Muscle layer of colon (tissue), 2 donors: ENCODE results near the gene MRPL2.

ENCODE experiments used
- H3K27ac ChIP-seq: one replicate; pipeline ENCODE4 v1.7.0; 2013; ENCODE audit warnings: low read depth, mild to moderate bottlenecking, low read length, moderate library complexity
- H3K27me3 ChIP-seq, 2 donors: one replicate each; pipeline ENCODE4 v1.7.0; 2013; ENCODE audit warnings: low read length in 2 of 2, mild to moderate bottlenecking in 2 of 2; ENCODE audit not compliant: insufficient read depth in 2 of 2, control insufficient read depth in 1 of 2
- H3K36me3 ChIP-seq: one replicate; pipeline ENCODE4 v1.7.0; 2013; ENCODE audit warnings: mild to moderate bottlenecking, low read length; ENCODE audit not compliant: insufficient read depth
- H3K4me1 ChIP-seq: one replicate; pipeline ENCODE4 v1.7.0; 2013; ENCODE audit warnings: mild to moderate bottlenecking, low read length; ENCODE audit not compliant: insufficient read depth
- H3K4me3 ChIP-seq, 2 donors: one replicate each; pipeline ENCODE4 v1.7.0; 2013; ENCODE audit warnings: low read length in 2 of 2, low read depth in 1 of 2, mild to moderate bottlenecking in 1 of 2, moderate library complexity in 1 of 2
- H3K9ac ChIP-seq: one replicate; pipeline ENCODE4 v1.7.0; 2013; ENCODE audit warnings: low read length
- H3K9me3 ChIP-seq: one replicate; pipeline ENCODE4 v1.7.0; 2013; ENCODE audit warnings: mild to moderate bottlenecking, low read length
- donor health status: abdominal sarcoma.
- donor health status: Adenocarcinoma of cecum.

Gene MRPL2

DNA sequence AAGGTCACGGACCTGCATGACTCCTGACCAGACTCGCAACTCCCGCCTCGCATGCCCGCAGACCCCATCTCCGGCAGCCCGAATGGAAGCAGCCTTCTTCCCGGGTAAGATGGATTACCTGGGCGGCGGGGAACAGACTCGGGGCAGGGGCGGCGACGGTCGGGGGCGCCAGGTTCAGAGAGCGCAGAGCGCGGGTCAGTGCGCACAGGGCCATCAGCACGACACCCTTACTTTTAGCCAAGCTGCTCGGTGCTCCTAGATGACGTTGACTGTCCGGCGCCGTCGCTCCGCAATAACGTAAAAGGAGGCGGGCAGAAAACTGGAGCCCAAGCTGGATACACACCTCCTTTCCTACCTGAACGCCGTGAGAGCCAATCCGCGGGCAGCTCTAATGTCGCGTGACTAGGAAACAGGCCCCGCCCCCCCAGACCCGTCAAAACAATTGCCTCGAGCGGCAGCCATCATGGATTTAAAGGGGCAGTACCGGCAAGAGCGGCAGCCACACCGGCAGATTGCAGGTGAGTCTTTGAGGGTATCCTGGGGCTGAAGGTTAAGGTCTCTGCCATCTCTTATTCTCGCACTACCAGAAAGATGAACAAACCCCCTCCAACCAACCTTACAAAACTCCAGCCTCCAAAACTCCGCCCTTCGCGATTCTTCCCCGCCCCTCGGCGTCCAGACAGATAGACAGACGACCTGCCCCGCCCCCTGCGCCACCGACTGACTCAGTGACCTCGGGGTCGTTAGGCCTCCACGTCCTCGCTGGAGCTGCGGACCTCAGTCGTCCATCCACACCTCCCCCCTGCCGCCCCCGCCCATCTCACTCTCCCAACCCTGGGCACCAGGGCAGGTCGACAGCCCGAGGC lies at the start of gene MRPL2, which contains the start of gene KLC4:
MRPL2 (minus strand) TSS at position 267 of the 866 bp plus-strand sequence; CDS start at position 214, 53 bp downstream.
KLC4 (plus strand) TSS at position 464 of the 866 bp plus-strand sequence. CDS start 1,705 bp downstream, outside the sequence.
- Histone ChIP-seq H3K36me3 (peaks cover 24% of the 10 kb centered on the region), H3K27ac (peak within 1 kb of the TSS; percentile 93), H3K27me3 (no peaks in the 10 kb centered on the region), H3K9me3 (no peaks in the 10 kb centered on the region), H3K9ac (peak within 1 kb of the TSS; percentile 82), H3K4me1 (peaks cover 28% of the 10 kb centered on the region), H3K4me3 (peak within 1 kb of the TSS; percentile 83 to 97)

DNA sequence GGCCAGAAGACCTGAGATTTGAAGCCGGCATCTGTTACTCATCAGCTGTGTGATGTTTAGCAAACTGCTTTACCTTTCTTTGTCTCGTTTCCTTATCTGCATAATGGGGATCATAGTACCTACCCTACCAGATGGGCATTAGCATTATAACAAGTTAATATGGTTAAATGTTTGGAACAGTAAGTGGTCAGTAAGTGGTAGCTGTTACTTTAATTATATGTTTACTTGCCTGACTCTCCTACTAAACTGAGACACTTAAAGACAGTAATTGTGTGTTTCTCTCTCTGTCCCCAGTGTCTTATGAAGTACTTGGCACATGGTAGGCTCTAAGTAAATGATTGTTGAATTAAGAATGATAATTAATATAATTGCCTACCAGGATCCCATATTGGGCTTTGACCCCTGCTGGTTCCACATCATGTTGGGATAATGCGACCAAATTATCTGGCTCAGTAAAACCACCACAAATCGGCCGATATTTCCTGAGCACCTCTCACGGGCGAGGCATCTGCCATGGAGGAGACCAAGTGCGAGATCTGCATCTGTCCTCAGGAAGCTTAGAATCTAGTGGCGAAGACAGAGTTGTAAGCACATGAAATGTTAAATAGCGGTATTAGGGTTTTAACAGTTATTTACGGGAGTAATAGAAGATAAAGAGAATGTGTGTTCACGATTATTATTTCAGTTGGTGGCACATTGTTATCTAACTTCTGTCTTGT lies 48.3 kb upstream of the MRPL2 start:
- Histone ChIP-seq H3K9me3 (no peaks in the 10 kb centered on the region), H3K36me3 (no peaks in the 10 kb centered on the region), H3K9ac (no peak overlapping the region), H3K27me3 (no peaks in the 10 kb centered on the region), H3K4me1 (no peaks in the 10 kb centered on the region), H3K27ac (no peak overlapping the region), H3K4me3 (no peak overlapping the region)

DNA sequence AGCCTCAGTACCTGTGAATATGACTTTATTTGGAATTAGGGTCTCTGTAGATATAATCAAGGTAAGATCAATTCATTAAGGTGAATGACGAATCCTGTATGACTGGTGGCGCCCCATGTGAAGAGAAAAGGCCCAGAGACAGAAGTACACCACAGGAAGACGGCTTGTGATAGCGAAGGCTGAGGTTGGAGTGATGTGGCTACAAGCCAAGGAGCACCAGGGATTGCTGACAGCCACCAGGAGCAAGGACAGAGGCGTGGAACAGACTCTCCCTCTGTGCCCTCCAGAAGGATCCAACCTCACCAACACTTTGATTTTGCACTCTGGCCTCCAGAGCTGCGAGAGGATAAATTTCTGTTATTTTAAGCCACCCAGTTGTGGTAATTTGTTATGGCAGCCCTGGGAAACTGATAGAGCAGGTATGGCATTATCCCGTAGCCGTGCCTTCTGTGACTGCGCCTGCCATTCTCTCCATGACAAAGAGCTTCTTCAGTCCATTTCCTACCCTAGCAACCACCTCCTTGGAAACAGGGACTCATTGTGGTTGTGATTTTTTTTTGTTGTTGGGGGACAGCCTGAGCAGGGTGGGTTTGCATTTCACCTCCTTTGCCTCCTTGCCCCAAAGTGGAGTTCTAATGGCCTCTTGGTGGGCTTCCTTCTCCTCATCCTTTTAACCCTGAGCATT lies 46.4 kb upstream of the MRPL2 start:
- H3K4me1 ChIP-seq, result no peaks in the 10 kb centered on the region
- H3K4me3 ChIP-seq, result no peak overlapping the region
- H3K27me3 ChIP-seq, result no peaks in the 10 kb centered on the region
- no peaks in the 10 kb centered on the region for H3K9me3 ChIP-seq
- H3K36me3 ChIP-seq, result no peaks in the 10 kb centered on the region
- no peak overlapping the region for H3K9ac ChIP-seq
- H3K27ac ChIP-seq, result no peak overlapping the region

DNA sequence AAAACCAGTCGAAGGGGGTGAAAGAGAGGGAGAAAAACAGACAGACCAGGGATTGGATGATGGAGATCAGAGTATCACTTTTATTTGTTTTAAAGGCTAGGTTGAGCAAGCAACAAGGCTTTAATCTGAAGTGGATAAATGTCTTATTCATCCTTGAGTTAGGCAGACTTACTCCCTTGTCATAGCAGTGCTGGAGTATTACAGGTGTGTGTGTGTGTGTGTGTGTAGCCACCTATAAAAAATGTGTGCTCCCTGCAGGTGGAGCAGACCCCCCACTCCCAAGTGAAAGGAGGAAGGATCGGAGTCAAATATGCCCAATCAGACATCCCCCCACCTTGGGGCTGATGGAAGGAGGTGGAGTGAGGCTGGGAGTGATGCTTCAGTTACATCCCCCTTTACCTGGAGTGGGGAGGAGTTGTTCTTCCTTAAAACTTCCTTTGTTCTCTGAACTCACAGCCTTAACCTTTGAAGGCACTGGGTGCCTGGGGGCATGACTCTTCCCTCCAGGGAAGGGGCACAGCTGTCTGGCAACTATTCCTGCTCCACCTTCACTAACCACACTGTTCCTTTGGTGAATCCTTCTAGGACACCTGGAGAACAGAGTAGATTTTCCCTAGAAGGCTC lies 44.1 kb upstream of the MRPL2 start:
- Histone ChIP-seq H3K4me1 (no peaks in the 10 kb centered on the region), H3K36me3 (no peaks in the 10 kb centered on the region), H3K9me3 (no peaks in the 10 kb centered on the region), H3K9ac (no peak overlapping the region), H3K27me3 (no peaks in the 10 kb centered on the region), H3K27ac (no peak overlapping the region), H3K4me3 (no peak overlapping the region)

DNA sequence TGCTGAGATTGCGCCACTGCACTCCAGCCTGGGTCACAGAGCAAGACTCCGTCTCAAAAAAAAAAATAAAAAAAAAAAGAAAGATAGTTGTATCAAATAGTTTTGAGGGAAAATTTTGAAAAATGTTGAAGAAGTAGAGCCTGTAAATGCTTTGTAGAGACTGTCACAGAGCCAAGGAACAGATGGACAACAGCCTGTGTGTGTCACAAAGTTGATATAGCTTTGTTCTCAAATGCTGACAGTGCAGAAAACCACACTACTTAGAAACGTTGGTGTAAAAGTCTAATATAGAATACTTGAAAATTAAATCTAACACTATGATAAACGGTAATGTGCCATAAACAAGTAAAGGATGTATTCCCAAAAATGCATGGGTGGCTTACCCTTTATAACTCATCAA lies 42.3 kb upstream of the MRPL2 start:
- Histone ChIP-seq H3K27me3 (no peaks in the 10 kb centered on the region), H3K27ac (no peak overlapping the region), H3K9me3 (no peaks in the 10 kb centered on the region), H3K4me3 (no peak overlapping the region), H3K9ac (no peak overlapping the region), H3K36me3 (no peaks in the 10 kb centered on the region), H3K4me1 (no peaks in the 10 kb centered on the region)

DNA sequence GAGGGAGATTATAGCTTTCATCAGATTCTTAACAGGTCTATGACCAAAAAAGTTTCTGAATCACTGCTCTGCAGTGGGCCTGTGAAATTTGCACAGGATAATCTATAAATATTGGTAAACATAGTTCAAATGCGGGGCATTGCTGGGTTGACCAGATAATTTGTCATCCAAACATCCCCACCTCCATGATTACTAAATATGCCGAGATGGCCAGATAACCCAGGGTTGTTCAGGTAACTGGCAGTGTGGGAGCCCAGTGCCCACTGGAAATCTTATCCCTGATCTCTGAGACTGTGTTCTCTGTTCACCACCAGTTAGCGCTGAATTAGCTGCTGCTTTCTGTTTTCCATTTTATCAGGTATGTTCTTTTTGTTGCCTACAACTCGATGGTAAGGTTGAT lies 38.3 kb upstream of the MRPL2 start:
- Histone ChIP-seq H3K36me3 (no peaks in the 10 kb centered on the region), H3K4me1 (peaks cover 5% of the 10 kb centered on the region), H3K9me3 (no peaks in the 10 kb centered on the region), H3K4me3 (no peak overlapping the region), H3K9ac (no peak overlapping the region), H3K27me3 (no peaks in the 10 kb centered on the region), H3K27ac (no peak overlapping the region)

DNA sequence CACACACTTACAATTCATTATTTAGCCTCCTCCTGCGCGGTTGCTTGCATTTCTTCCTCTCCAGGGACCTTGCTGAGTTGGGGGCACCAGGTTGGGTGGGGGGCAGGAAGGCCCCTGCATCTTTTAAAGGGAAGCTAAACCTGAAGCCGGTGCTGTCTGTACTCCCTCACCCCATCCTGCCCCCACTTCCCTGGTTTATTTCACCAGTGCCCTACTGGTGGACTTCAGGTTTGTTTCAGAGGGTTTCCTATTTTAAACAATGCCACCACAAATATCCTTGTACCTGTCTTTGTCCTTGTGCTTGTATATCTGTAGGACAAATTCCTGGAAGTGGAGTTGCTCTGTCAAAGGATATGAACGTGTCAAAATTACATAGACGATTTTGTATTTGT lies 37.9 kb upstream of the MRPL2 start:
- H3K27me3 ChIP-seq, result no peaks in the 10 kb centered on the region
- H3K9me3 ChIP-seq, result no peaks in the 10 kb centered on the region
- H3K4me1 ChIP-seq, result peaks cover 5% of the 10 kb centered on the region
- H3K27ac ChIP-seq, result no peak overlapping the region
- no peak overlapping the region for H3K4me3 ChIP-seq
- no peaks in the 10 kb centered on the region for H3K36me3 ChIP-seq
- H3K9ac ChIP-seq, result no peak overlapping the region

DNA sequence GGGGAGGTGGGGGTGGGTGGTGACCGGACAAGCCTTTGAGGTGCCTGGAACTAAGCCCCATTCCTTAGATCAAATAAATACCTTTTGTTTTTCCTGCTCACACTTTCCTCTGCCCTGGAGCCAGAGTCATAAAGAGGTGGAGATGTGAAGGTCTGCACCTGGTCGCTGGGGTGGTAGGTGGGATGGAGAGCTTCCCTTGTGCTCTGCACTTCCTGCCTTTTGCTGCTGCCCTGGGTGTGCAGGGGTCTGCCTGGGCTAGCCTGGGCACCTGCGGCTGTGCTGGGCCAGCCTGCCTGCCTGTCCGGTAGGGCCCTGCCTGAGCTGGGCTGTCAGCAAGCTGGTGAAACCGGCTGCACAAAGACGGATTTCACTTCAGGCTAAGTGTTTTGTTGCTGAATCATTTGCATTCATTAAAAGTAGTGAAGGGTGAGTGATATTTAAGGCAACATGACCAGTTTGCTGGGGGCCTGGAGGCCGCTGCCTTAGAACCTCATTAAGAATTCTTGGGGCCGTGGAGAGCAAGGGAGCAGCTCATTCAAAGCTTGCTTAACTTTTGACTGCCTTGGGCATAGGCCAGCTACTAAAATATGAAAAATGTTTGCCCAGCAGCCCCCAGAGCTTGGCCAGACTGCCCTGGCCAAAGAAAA lies 37.3 kb upstream of the MRPL2 start:
- H3K4me1 ChIP-seq, result peaks cover 5% of the 10 kb centered on the region
- H3K27me3 ChIP-seq, result no peaks in the 10 kb centered on the region
- H3K36me3 ChIP-seq, result no peaks in the 10 kb centered on the region
- H3K9me3 ChIP-seq, result no peaks in the 10 kb centered on the region
- H3K4me3 ChIP-seq, result no peak overlapping the region
- H3K27ac ChIP-seq, result no peak overlapping the region
- H3K9ac ChIP-seq, result no peak overlapping the region

DNA sequence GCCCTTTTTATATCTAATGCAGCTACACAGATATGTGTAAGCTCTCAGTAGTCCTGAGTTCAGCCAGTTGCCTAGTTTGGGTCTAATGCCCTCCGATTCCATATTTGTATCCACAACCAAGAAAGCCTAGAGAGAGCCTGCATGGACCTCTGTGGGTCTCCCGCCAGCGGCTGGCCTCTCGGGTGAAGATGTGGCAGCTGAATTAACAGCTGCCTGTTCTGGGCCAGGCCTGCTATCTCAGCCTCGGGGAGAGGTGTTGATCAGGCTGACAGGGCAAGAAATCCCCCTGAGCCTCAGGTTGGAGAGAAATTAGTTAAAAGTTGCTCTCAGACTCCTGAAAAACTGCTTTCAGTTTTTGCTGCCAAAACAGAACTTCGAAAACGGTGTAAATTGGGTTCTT lies 36.7 kb upstream of the MRPL2 start:
- no peaks in the 10 kb centered on the region for H3K27me3 ChIP-seq
- no peak overlapping the region for H3K9ac ChIP-seq

DNA sequence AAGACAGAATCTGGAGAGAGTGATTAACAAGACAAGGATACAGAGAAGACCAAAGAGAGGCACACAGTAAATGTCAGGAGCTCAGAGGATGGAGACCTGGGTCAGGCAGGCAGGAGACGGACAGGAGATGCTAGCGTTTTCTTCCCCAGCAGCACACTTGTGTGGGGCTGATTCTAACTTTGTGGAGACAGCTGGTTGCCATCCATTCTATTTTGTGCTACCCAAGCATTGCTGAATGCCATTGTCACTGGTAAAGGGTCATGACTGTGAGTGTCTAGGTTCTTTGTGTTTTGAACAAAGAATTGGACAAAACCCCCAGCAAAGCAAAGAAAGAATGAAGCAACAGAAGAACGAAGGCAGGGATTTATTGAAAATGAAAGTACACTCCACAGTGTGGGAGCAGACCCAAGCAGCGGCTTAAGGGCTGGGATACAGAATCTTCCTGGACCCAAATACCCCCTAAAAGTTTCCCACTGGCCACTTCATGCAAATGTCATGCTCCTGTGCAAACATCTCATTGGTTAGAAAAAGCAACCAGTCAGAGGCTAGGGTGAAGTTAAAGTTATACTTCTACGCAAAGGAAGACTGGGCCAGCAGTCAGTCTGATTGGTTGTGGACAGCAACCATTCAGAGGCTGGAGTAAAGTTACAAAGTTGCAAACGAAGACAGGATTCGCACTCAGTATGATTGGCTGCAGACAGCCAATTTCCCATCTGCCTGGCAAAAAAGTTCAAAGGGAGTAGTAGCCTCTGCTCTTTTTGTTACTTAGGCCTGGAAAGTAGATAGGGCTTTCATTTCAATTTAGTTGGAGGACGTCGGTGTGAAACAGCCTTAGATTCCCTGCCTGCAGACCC lies 34.4 kb upstream of the MRPL2 start:
- Histone ChIP-seq H3K4me1 (peaks cover 5% of the 10 kb centered on the region), H3K27ac (peak overlapping the region; percentile 61), H3K9me3 (no peaks in the 10 kb centered on the region), H3K27me3 (no peaks in the 10 kb centered on the region), H3K36me3 (no peaks in the 10 kb centered on the region), H3K9ac (peak overlapping the region; percentile 62), H3K4me3 (peak overlapping the region; percentile 49 to 74)

More for the DNA sequence above, 36.7 kb upstream of the MRPL2 start:
- peaks cover 5% of the 10 kb centered on the region for H3K4me1 ChIP-seq
- H3K4me3 ChIP-seq, result no peak overlapping the region
- H3K36me3 ChIP-seq, result no peaks in the 10 kb centered on the region
- no peak overlapping the region for H3K27ac ChIP-seq
- no peaks in the 10 kb centered on the region for H3K9me3 ChIP-seq
